H1 (cell line): ENCODE results near the gene STH. TPM values are rescaled to one million over a fixed set of nuclear protein-coding genes. Genes with fewer than 3 reads are reported as not detected.

Experiments
- CTCF ChIA-PET: fragments of 300-600 bp; sonication (Branson Sonifier 250); formaldehyde crosslinking; loops from one replicate; lab custom pipeline; 2021; ENCODE audit not compliant: partially characterized antibody; lab: Charles Lee
- POLR2A ChIA-PET: fragments of 300-600 bp; sonication (Branson Sonifier 250); formaldehyde crosslinking; loops from one replicate; lab custom pipeline; 2021; ENCODE audit warnings: inconsistent platforms; ENCODE audit not compliant: partially characterized antibody; lab: Charles Lee
- DNase-seq, 2 experiments: peaks; one replicate each; pipeline versions ENCODE4 v3.0.0 to v3.0.0-alpha.2; 2010 to 2022; ENCODE audit warnings: low spot score in 2 of 2, low read depth in 1 of 2, mixed read lengths in 1 of 2
- FAIRE-seq: peaks from 2 replicates; lab custom pipeline; 2011; peaks lifted over from hg19 to GRCh38; lab: Jason Lieb, UNC
- H2AFZ ChIP-seq: 2 replicates; pipeline ENCODE4 v1.8.1; 2012; ENCODE audit warnings: low read length, inconsistent platforms
- H2AK5ac ChIP-seq: 2 replicates; pipeline ENCODE4 v1.6.1; 2013; ENCODE audit warnings: low read depth, low read length
- H2BK120ac ChIP-seq: replicated peaks from 2 replicates; pipeline ENCODE3; 2013; ENCODE audit warnings: low read depth, low read length, inconsistent platforms
- H2BK12ac ChIP-seq: 2 replicates; pipeline ENCODE4 v1.6.1; 2013; ENCODE audit warnings: low read depth, low read length
- H2BK15ac ChIP-seq: 2 replicates; pipeline ENCODE4 v1.6.1; 2013; ENCODE audit warnings: low read length
- H2BK20ac ChIP-seq: 2 replicates; pipeline ENCODE4 v1.6.1; 2013; ENCODE audit warnings: low read length
- H2BK5ac ChIP-seq: 2 replicates; pipeline ENCODE4 v1.6.1; 2013; ENCODE audit warnings: low read depth, low read length
- H3K14ac ChIP-seq: 2 replicates; pipeline ENCODE4 v1.6.1; 2013; ENCODE audit warnings: inconsistent platforms; ENCODE audit not compliant: insufficient read length
- H3K18ac ChIP-seq: 2 replicates; pipeline ENCODE4 v1.6.1; 2013; ENCODE audit warnings: low read length; ENCODE audit errors: extremely low read depth
- H3K23ac ChIP-seq: 2 replicates; pipeline ENCODE4 v1.6.1; 2013; ENCODE audit warnings: inconsistent platforms; ENCODE audit not compliant: insufficient read length
- H3K23me2 ChIP-seq: 2 replicates; pipeline ENCODE4 v1.6.1; 2013; ENCODE audit warnings: low read depth, low read length
- H3K27ac ChIP-seq: 2 replicates; pipeline ENCODE4 v1.6.1; 2011; ENCODE audit warnings: low read depth, low read length, inconsistent platforms
- H3K27me3 ChIP-seq, 4 experiments: replicated peaks in 1 of 4; 1 replicate in 1 of 4; 2 replicates in 3 of 4; pipeline versions ENCODE4 v1.6.1 to v1.8.1; 2011 to 2013; ENCODE audit warnings: low read length in 3 of 4, mild to moderate bottlenecking in 3 of 4, inconsistent platforms in 2 of 4, mixed read lengths in 2 of 4, moderate library complexity in 1 of 4; ENCODE audit not compliant: control insufficient read depth in 3 of 4, insufficient read depth in 3 of 4; ENCODE audit errors: extremely low read depth in 1 of 4
- H3K36me3 ChIP-seq, 4 experiments: 2 replicates each; pipeline versions ENCODE4 v1.6.1 to v1.8.1; 2011 to 2013; ENCODE audit warnings: mild to moderate bottlenecking in 4 of 4, low read length in 3 of 4, moderate library complexity in 2 of 4, control low read depth in 1 of 4, inconsistent platforms in 1 of 4; ENCODE audit not compliant: insufficient read depth in 4 of 4, control insufficient read depth in 2 of 4
- H3K4ac ChIP-seq: replicated peaks from 2 replicates; pipeline ENCODE3; 2013; ENCODE audit warnings: low read length, low read depth, mixed read lengths, inconsistent platforms; ENCODE audit not compliant: insufficient read length
- H3K4me1 ChIP-seq, 4 experiments: replicated peaks in 1 of 4; 1 replicate in 1 of 4; 2 replicates in 3 of 4; pipeline versions ENCODE4 v1.6.1 to v1.8.1; 2011 to 2013; ENCODE audit warnings: low read length in 3 of 4, inconsistent platforms in 2 of 4, mixed read lengths in 1 of 4; ENCODE audit not compliant: insufficient read depth in 4 of 4, control insufficient read depth in 3 of 4
- H3K4me2 ChIP-seq, 2 experiments: 2 replicates each; pipeline versions ENCODE4 v1.6.1 to v1.8.1; 2011 to 2013; ENCODE audit warnings: low read depth in 2 of 2, low read length in 2 of 2, control low read depth in 1 of 2, inconsistent platforms in 1 of 2, mild to moderate bottlenecking in 1 of 2; ENCODE audit not compliant: insufficient read depth in 1 of 2
- H3K4me3 ChIP-seq, 4 experiments: fragments of 200-600, 300-600 bp in 1 of 4; sonication (generic), shearing (Covaris generic), sonication (Bioruptor Twin) in 1 of 4; 2 replicates each; pipeline versions ENCODE4 v1.5.1 to v1.8.1; 2011 to 2016; ENCODE audit warnings: low read length in 4 of 4, low read depth in 3 of 4, control low read depth in 2 of 4, inconsistent platforms in 2 of 4, mild to moderate bottlenecking in 2 of 4, mixed read lengths in 1 of 4, moderate library complexity in 1 of 4; ENCODE audit not compliant: insufficient read depth in 2 of 4; ENCODE audit errors: extremely low read depth in 1 of 4
- H3K56ac ChIP-seq: replicated peaks from 2 replicates; pipeline ENCODE3; 2013; ENCODE audit warnings: low read depth, mild to moderate bottlenecking, mixed read lengths, low read length, inconsistent platforms; ENCODE audit not compliant: insufficient read length
- H3K79me1 ChIP-seq: 2 replicates; pipeline ENCODE4 v1.6.1; 2013; ENCODE audit warnings: low read depth, low read length, control low read depth
- H3K79me2 ChIP-seq, 2 experiments: 2 replicates each; pipeline versions ENCODE4 v1.6.1 to v1.8.1; 2012 to 2013; ENCODE audit warnings: low read length in 2 of 2, mild to moderate bottlenecking in 2 of 2, inconsistent platforms in 1 of 2; ENCODE audit not compliant: insufficient read depth in 2 of 2, control insufficient read depth in 1 of 2
- H3K9ac ChIP-seq, 4 experiments: replicated peaks in 1 of 4; 1 replicate in 1 of 4; 2 replicates in 3 of 4; pipeline versions ENCODE4 v1.6.1 to v1.8.1; 2011 to 2013; ENCODE audit warnings: low read depth in 3 of 4, low read length in 3 of 4, control low read depth in 2 of 4, mild to moderate bottlenecking in 2 of 4, moderate library complexity in 2 of 4, inconsistent platforms in 1 of 4; ENCODE audit errors: extremely low read depth in 1 of 4
- H3K9me3 ChIP-seq, 2 experiments: 2 replicates each; pipeline versions ENCODE4 v1.6.1 to v1.8.1; 2012 to 2013; ENCODE audit warnings: mild to moderate bottlenecking in 2 of 2, moderate library complexity in 2 of 2, control low read depth in 1 of 2, inconsistent platforms in 1 of 2, low read depth in 1 of 2, low read length in 1 of 2, mixed read lengths in 1 of 2; ENCODE audit not compliant: insufficient read depth in 2 of 2
- H4K20me1 ChIP-seq, 2 experiments: replicated peaks in 1 of 2; 2 replicates each; pipeline versions ENCODE3 to v1.8.1; 2011 to 2013; ENCODE audit warnings: inconsistent platforms in 2 of 2, low read length in 2 of 2, mild to moderate bottlenecking in 1 of 2; ENCODE audit not compliant: insufficient read depth in 2 of 2, control insufficient read depth in 1 of 2
- H4K5ac ChIP-seq: 2 replicates; pipeline ENCODE4 v1.6.1; 2013; ENCODE audit warnings: low read length, low read depth, mixed read lengths, inconsistent platforms; ENCODE audit not compliant: insufficient read length
- H4K8ac ChIP-seq: 2 replicates; pipeline ENCODE4 v1.8.0; 2013; ENCODE audit warnings: mild to moderate bottlenecking, moderate library complexity, low read length, inconsistent platforms; ENCODE audit not compliant: insufficient read depth; ENCODE audit errors: extremely low read depth
- H4K91ac ChIP-seq: replicated peaks from 2 replicates; pipeline ENCODE3; 2013; ENCODE audit warnings: low read length, mixed read lengths, inconsistent platforms; ENCODE audit not compliant: insufficient read length
- BRCA1 ChIP-seq: IDR thresholded peaks from 2 replicates; pipeline ENCODE4 v1.6.1; 2012; ENCODE audit warnings: low read depth, low read length, improper control_type of control experiment
- CHD2 ChIP-seq: IDR thresholded peaks from 2 replicates; pipeline ENCODE4 v1.6.1; 2012; ENCODE audit warnings: low read length, improper control_type of control experiment
- EGR1 ChIP-seq: IDR thresholded peaks from 2 replicates; pipeline ENCODE4 v1.6.1; 2011; ENCODE audit warnings: low read depth, low read length, borderline replicate concordance
- GTF2F1 ChIP-seq: IDR thresholded peaks from 2 replicates; pipeline ENCODE4 v1.6.1; 2012; ENCODE audit warnings: low read depth, low read length, improper control_type of control experiment, borderline replicate concordance
- HDAC2 ChIP-seq, 2 experiments: fragments of 300-600 bp in 1 of 2; sonication (generic) in 1 of 2; IDR thresholded peaks; 2 replicates each; pipeline ENCODE4 v1.6.1; 2011 to 2012; ENCODE audit warnings: low read depth in 2 of 2, low read length in 2 of 2, mild to moderate bottlenecking in 2 of 2, moderate library complexity in 2 of 2, borderline replicate concordance in 1 of 2, inconsistent platforms in 1 of 2
- HDAC6 ChIP-seq: IDR thresholded peaks from one replicate; pipeline ENCODE4 v1.7.1; 2012; ENCODE audit warnings: low read depth, mild to moderate bottlenecking, inconsistent platforms, low read length, moderate library complexity
- KDM5A ChIP-seq: fragments of 200-600 bp; IDR thresholded peaks from 2 replicates; pipeline ENCODE4 v1.7.1; 2012; ENCODE audit warnings: mild to moderate bottlenecking, low read length, inconsistent platforms, mixed read lengths
- PHF8 ChIP-seq: fragments of 200-600 bp; sonication (generic); conservative IDR thresholded peaks from 2 replicates; pipeline ENCODE4 v1.7.1; 2012; ENCODE audit warnings: low read depth, mild to moderate bottlenecking, inconsistent platforms, low read length, moderate library complexity
- POLR2A ChIP-seq, 2 experiments: IDR thresholded peaks; 1 replicate in 1 of 2; 2 replicates in 1 of 2; pipeline ENCODE4 v1.6.1; 2011; ENCODE audit warnings: low read depth in 2 of 2, low read length in 2 of 2, mild to moderate bottlenecking in 2 of 2; ENCODE audit errors: control extremely low read depth in 1 of 2
- POU5F1 ChIP-seq: IDR thresholded peaks from 2 replicates; pipeline ENCODE4 v1.6.1; 2011; ENCODE audit warnings: low read depth, mild to moderate bottlenecking, low read length, moderate library complexity
- RFX5 ChIP-seq: IDR thresholded peaks from 2 replicates; pipeline ENCODE4 v1.6.1; 2011; ENCODE audit warnings: low read depth, low read length, improper control_type of control experiment, borderline replicate concordance
- SIRT6 ChIP-seq: IDR thresholded peaks from one replicate; pipeline ENCODE4 v1.7.1; 2012; ENCODE audit warnings: low read length, inconsistent platforms
- SP2 ChIP-seq: IDR thresholded peaks from 2 replicates; pipeline ENCODE4 v1.6.1; 2012; ENCODE audit warnings: mild to moderate bottlenecking, low read length, inconsistent platforms
- TCF12 ChIP-seq: IDR thresholded peaks from 2 replicates; pipeline ENCODE4 v1.6.1; 2011; ENCODE audit warnings: low read depth, mild to moderate bottlenecking, low read length
- WGBS, 2 experiments: shearing (Covaris generic) in 1 of 2; methylation state at CpG; one replicate each; pipeline versions ENCODE4 v1.1.6 to v1.1.7; 2013 to 2015; ENCODE audit warnings: low lambda C conversion rate in 2 of 2, mixed read lengths in 2 of 2, inconsistent platforms in 1 of 2, low coverage in 1 of 2, missing lambda C conversion rate in 1 of 2; ENCODE audit not compliant: insufficient replicate concordance in 2 of 2, insufficient coverage in 1 of 2, insufficient read length in 1 of 2; ENCODE audit errors: extremely low coverage in 1 of 2, missing lambda C conversion rate in 1 of 2; 5-methylcytosine and 5-hydroxymethylcytosine counted together
- polyA plus RNA-seq, 7 experiments: library from polyadenylated mRNA; depleted of rRNA in 3 of 7; stranded (reverse) in 5 of 7; unstranded in 2 of 7; fragments of >200 nt in 5 of 7; fragments of 200-250 nt in 2 of 7; gene quantifications; 1 replicate in 5 of 7; 2 replicates in 1 of 7; 4 replicates in 1 of 7; pipeline versions ENCODE4 v1.2.1 to v1.2.3, GENCODE V29; 2011 to 2013; ENCODE audit warnings: missing spikeins in 2 of 7, mixed read lengths in 2 of 7
- total RNA-seq: library from RNA; stranded (reverse); fragmentation: NEBNext Ultra II Directional; extraction: Animal tissue kit (Norgen Biotek cat#: 25700); gene quantifications from 2 replicates; pipeline ENCODE4 v1.2.1, GENCODE V29; 2021

STH gene
- total and polyA plus RNA-seq, 2 of the 8 experiments (the other 6 are each of a cell fraction or from before 2014, with no cell fraction given): not detected

GRCh38 chr17:46044989-46045388 is 45.9 kb downstream of the STH start:
- Histone ChIP-seq H2BK12ac (no peak overlapping the region), H3K18ac (no peak overlapping the region), H4K20me1 (peaks cover 0 to 5% of the 10 kb centered on the region in 2 experiments), H4K8ac (no peak overlapping the region), H3K14ac (no peak overlapping the region), H2AK5ac (no peak overlapping the region), H3K4me3 (no peak overlapping the region), H3K27ac (no peak overlapping the region), H3K56ac (no peak overlapping the region), H3K4me1 (no peaks in the 10 kb centered on the region), H3K79me1 (no peaks in the 10 kb centered on the region; the same call in 1 of the 2 replicates), H3K27me3 (no peaks in the 10 kb centered on the region), H2AFZ (no peak overlapping the region), H3K79me2 (peaks cover 0 to 12% of the 10 kb centered on the region in 2 experiments; a peak in 1 of 4 replicates), H3K23ac (no peak overlapping the region), H3K9me3 (no peaks in the 10 kb centered on the region), H3K4me2 (no peak overlapping the region), H3K36me3 (peaks cover 23 to 63% (median 41%) of the 10 kb centered on the region in 4 experiments), H4K91ac (no peak overlapping the region), H2BK5ac (no peak overlapping the region), H2BK20ac (no peak overlapping the region), H3K4ac (no peak overlapping the region), H2BK120ac (no peak overlapping the region)
- DNase-seq: no peak
- CTCF ChIA-PET: interaction anchor here (0.6 to 6.2 kb wide), 28 partner anchors 9 to 174 kb away, joined by 3 to 56 read pairs (median 4); no protein-coding TSS in a partner anchor
- POLR2A ChIA-PET: interaction anchor here (0.6 to 1.9 kb wide), 3 partner anchors 13 to 25 kb away, joined by 3 to 8 read pairs (median 6); no protein-coding TSS in a partner anchor
- FAIRE-seq: no peak
- 89% methylated on average over 2 of the region's 2 CpGs; no CpG with 5 or more reads in 1 of the 2 experiments for WGBS, 2 experiments
- TF ChIP-seq PHF8: no peak
- no peak for TF ChIP-seq RFX5
- no peak for TF ChIP-seq BRCA1
- no peak for TF ChIP-seq CHD2
- TF ChIP-seq KDM5A: no peak
- no peak for TF ChIP-seq GTF2F1
- no peak for TF ChIP-seq POU5F1
- TF ChIP-seq TCF12: no peak
- no peak for TF ChIP-seq SIRT6
- TF ChIP-seq HDAC6: no peak
- TF ChIP-seq EGR1: no peak
- no peak for TF ChIP-seq SP2
- TF ChIP-seq POLR2A (IDR thresholded peaks at IDR 0.05; ENCODE audit: control extremely low read depth in 1 of 2, low read depth in 2 of 2, low read length in 2 of 2): no peak
- TF ChIP-seq HDAC2 (IDR thresholded peaks at IDR 0.05; ENCODE audit: borderline replicate concordance in 1 of 2, low read depth in 2 of 2, low read length in 2 of 2): no peak
- TF ChIP-seq, all 59 proteins: peak for 0
- H3K23me2 ChIP-seq: no peaks in the 10 kb centered on the region
- no peak overlapping the region for H3K9ac ChIP-seq
- H4K5ac ChIP-seq: no peak overlapping the region
- H2BK15ac ChIP-seq: no peak overlapping the region
